ENCODE data around the gene ARVCF.
A peak's percentile ranks its signal among the peaks of the same experiment; 100 is the strongest.

ARVCF gene

GRCh38 chr22:19943082-19944026, 73.3 kb downstream of the ARVCF start (continued):
- no peak for TF ChIP-seq KLF7 (tag by site-specific recombination; IDR thresholded peaks at IDR 0.05; ENCODE audit: borderline replicate concordance)
- peak; percentile 90 for TF ChIP-seq ZNF664 (tag by site-specific recombination; IDR thresholded peaks at IDR 0.05)
- no peak; the same call in 1 of the 2 replicates for TF ChIP-seq KLF8 (tag by site-specific recombination; IDR thresholded peaks at IDR 0.05)
- peak; percentile 96 for TF ChIP-seq SCRT2 (tag by site-specific recombination; IDR thresholded peaks at IDR 0.05)
- TF ChIP-seq SCRT1 (tag by site-specific recombination; IDR thresholded peaks at IDR 0.05; ENCODE audit: borderline replicate concordance), result peak; percentile 84
- no peak for TF ChIP-seq ZNF248 (tag by site-specific recombination; IDR thresholded peaks at IDR 0.05)
- no peak for TF ChIP-seq GLI2 (tag by site-specific recombination; IDR thresholded peaks at IDR 0.05; ENCODE audit: borderline replicate concordance, low read depth)
- TF ChIP-seq ZNF501 (tag by site-specific recombination; IDR thresholded peaks at IDR 0.05), result no peak
- TF ChIP-seq RBAK (tag by site-specific recombination; IDR thresholded peaks at IDR 0.05), result no peak
- TF ChIP-seq ZNF48 (tag by site-specific recombination; IDR thresholded peaks at IDR 0.05), result no peak
- 0 out of 2 replicates have a peak, but pooled peaks have one; percentile 40 for TF ChIP-seq ZNF121 (tag by site-specific recombination; IDR thresholded peaks at IDR 0.05)
- TF ChIP-seq ZNF560 (tag by site-specific recombination; IDR thresholded peaks at IDR 0.05; ENCODE audit: borderline replicate concordance), result no peak
- no peak for TF ChIP-seq ZNF266 (tag by site-specific recombination; IDR thresholded peaks at IDR 0.05; ENCODE audit: low read depth)
- no peak for TF ChIP-seq ZNF529 (tag by site-specific recombination; IDR thresholded peaks at IDR 0.05; ENCODE audit: insufficient replicate concordance)
- TF ChIP-seq ZFP69B (tag by site-specific recombination; IDR thresholded peaks at IDR 0.05), result peak; percentile 78
- no peak for TF ChIP-seq ZNF830 (tag by site-specific recombination; IDR thresholded peaks at IDR 0.05; ENCODE audit: low read depth)
- no peak for TF ChIP-seq ZNF280D (tag by site-specific recombination; IDR thresholded peaks at IDR 0.05)
- TF ChIP-seq TRIM28 (IDR thresholded peaks at IDR 0.05; ENCODE audit: borderline replicate concordance, low read length), result no peak
- no peak for TF ChIP-seq ZNF544 (tag by site-specific recombination; IDR thresholded peaks at IDR 0.05)
- no peak; the same call in 1 of the 2 replicates for TF ChIP-seq ZNF76 (tag by site-specific recombination; IDR thresholded peaks at IDR 0.05; ENCODE audit: borderline replicate concordance, low read depth)
- no peak for TF ChIP-seq PRDM1 (tag by site-specific recombination; IDR thresholded peaks at IDR 0.05)
- no peak for TF ChIP-seq ZNF155 (tag by site-specific recombination; IDR thresholded peaks at IDR 0.05)
- TF ChIP-seq, protein P1, sequence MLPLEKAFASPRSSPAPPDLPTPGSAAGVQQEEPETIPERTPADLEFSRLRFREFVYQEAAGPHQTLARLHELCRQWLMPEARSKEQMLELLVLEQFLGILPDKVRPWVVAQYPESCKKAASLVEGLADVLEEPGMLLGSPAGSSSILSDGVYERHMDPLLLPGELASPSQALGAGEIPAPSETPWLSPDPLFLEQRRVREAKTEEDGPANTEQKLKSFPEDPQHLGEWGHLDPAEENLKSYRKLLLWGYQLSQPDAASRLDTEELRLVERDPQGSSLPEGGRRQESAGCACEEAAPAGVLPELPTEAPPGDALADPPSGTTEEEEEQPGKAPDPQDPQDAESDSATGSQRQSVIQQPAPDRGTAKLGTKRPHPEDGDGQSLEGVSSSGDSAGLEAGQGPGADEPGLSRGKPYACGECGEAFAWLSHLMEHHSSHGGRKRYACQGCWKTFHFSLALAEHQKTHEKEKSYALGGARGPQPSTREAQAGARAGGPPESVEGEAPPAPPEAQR (tag by site-specific recombination; IDR thresholded peaks at IDR 0.05), result no peak
- TF ChIP-seq REPIN1 (tag by site-specific recombination; IDR thresholded peaks at IDR 0.05; ENCODE audit: low read depth), result no peak
- no peak for TF ChIP-seq ZNF776 (tag by site-specific recombination; IDR thresholded peaks at IDR 0.05; ENCODE audit: borderline replicate concordance)
- no peak for TF ChIP-seq MEIS1 (CRISPR knock-in tag; IDR thresholded peaks at IDR 0.05; ENCODE audit: borderline replicate concordance)
- no peak for TF ChIP-seq ZNF140 (tag by site-specific recombination; IDR thresholded peaks at IDR 0.05)
- TF ChIP-seq ZNF514 (tag by site-specific recombination; IDR thresholded peaks at IDR 0.05), result no peak
- no peak for TF ChIP-seq MZF1 (tag by site-specific recombination; IDR thresholded peaks at IDR 0.05; ENCODE audit: borderline replicate concordance)
- peak; percentile 71 for TF ChIP-seq ZNF335 (tag by site-specific recombination; conservative IDR thresholded peaks at IDR 0.05)
- TF ChIP-seq ZNF600 (tag by site-specific recombination; IDR thresholded peaks at IDR 0.05), result no peak
- no peak for TF ChIP-seq ZNF777 (tag by site-specific recombination; IDR thresholded peaks at IDR 0.05; ENCODE audit: borderline replicate concordance)
- peak; percentile 47; the same call in 1 of the 2 replicates for TF ChIP-seq INSM2 (tag by site-specific recombination; IDR thresholded peaks at IDR 0.05)
- no peak for TF ChIP-seq IKZF3 (tag by site-specific recombination; IDR thresholded peaks at IDR 0.05)
- no peak for TF ChIP-seq KLF10 (tag by site-specific recombination; IDR thresholded peaks at IDR 0.05)
